Hepatocyte (in vitro differentiated cells): Measurements from ENCODE around the gene LITAFD.

Experiments used
- CTCF ChIP-seq: fragments of 200-600 bp; sonication (generic); IDR thresholded peaks from 2 replicates; pipeline ENCODE4 v1.5.1; 2016; ENCODE audit warnings: antibody characterized with exemption, mild to moderate bottlenecking; ENCODE audit not compliant: poor library complexity
- EZH2 ChIP-seq: fragments of 200-600 bp; sonication (generic); IDR thresholded peaks from 2 replicates; pipeline ENCODE4 v1.6.1; 2016; ENCODE audit warnings: antibody characterized with exemption, mild to moderate bottlenecking, borderline replicate concordance
- EZH2phosphoT487 ChIP-seq: fragments of 200-600 bp; sonication (generic); IDR thresholded peaks from one replicate; pipeline ENCODE4 v1.6.1; 2018; ENCODE audit warnings: antibody characterized with exemption, mild to moderate bottlenecking, low read depth, moderate library complexity; ENCODE audit not compliant: unreplicated experiment, severe bottlenecking

GRCh38 chr16:8908810-8909468 lies 26.8 kb downstream of the LITAFD start:
- no peak for TF ChIP-seq CTCF
- TF ChIP-seq EZH2phosphoT487: no peak
- TF ChIP-seq EZH2: no peak
